Measurements from ENCODE around the gene PIN4. TPM values are rescaled to one million over a fixed set of nuclear protein-coding genes. Genes with fewer than 3 reads are reported as not detected.

PIN4 gene
- total and polyA plus RNA-seq, 10 of the 15 experiments (the other 5 are each of a cell fraction or from before 2014, with no cell fraction given), result 8.2 to 53.6 (median 33.9) TPM

GRCh38 chrX:72208126-72208800 lies 26.7 kb downstream of the PIN4 start (continued):
- TF ChIP-seq CUX1 (IDR thresholded peaks at IDR 0.05; ENCODE audit: insufficient replicate concordance, low read depth, low read length), result no peak
- no peak for TF ChIP-seq TAF1 (IDR thresholded peaks at IDR 0.05; ENCODE audit: borderline replicate concordance, low read depth, low read length)
- TF ChIP-seq NKRF (conservative IDR thresholded peaks at IDR 0.05), result no peak
- TF ChIP-seq CBFB (IDR thresholded peaks at IDR 0.05; ENCODE audit: low read depth), result no peak
- no peak for TF ChIP-seq SRF (IDR thresholded peaks at IDR 0.05; ENCODE audit: low read depth in 2 of 2, low read length in 2 of 2)
- TF ChIP-seq, protein P1, sequence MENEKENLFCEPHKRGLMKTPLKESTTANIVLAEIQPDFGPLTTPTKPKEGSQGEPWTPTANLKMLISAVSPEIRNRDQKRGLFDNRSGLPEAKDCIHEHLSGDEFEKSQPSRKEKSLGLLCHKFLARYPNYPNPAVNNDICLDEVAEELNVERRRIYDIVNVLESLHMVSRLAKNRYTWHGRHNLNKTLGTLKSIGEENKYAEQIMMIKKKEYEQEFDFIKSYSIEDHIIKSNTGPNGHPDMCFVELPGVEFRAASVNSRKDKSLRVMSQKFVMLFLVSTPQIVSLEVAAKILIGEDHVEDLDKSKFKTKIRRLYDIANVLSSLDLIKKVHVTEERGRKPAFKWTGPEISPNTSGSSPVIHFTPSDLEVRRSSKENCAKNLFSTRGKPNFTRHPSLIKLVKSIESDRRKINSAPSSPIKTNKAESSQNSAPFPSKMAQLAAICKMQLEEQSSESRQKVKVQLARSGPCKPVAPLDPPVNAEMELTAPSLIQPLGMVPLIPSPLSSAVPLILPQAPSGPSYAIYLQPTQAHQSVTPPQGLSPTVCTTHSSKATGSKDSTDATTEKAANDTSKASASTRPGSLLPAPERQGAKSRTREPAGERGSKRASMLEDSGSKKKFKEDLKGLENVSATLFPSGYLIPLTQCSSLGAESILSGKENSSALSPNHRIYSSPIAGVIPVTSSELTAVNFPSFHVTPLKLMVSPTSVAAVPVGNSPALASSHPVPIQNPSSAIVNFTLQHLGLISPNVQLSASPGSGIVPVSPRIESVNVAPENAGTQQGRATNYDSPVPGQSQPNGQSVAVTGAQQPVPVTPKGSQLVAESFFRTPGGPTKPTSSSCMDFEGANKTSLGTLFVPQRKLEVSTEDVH (IDR thresholded peaks at IDR 0.05; ENCODE audit: low read depth, partially characterized antibody), result no peak
- no peak for TF ChIP-seq ZZZ3 (IDR thresholded peaks at IDR 0.05; ENCODE audit: control insufficient read depth, insufficient read length, low read depth)
- TF ChIP-seq RCOR1 (conservative IDR thresholded peaks at IDR 0.05; ENCODE audit: low read depth, low read length), result no peak
- TF ChIP-seq JUND (IDR thresholded peaks at IDR 0.05; ENCODE audit: low read depth, low read length), result no peak
- TF ChIP-seq SMAD5 (IDR thresholded peaks at IDR 0.05; ENCODE audit: low read depth), result no peak
- TF ChIP-seq RAD51 (IDR thresholded peaks at IDR 0.05), result no peak
- TF ChIP-seq RUNX3 (IDR thresholded peaks at IDR 0.05; ENCODE audit: low read length), result no peak
- no peak for TF ChIP-seq ZNF217 (IDR thresholded peaks at IDR 0.05)

All from GM12878 (cell line).